HG03060 (cell line): ENCODE measurements around the gene CYTH4.
"Not testable (repeated sequence)": the region's sequence is repeated elsewhere in the genome, so short reads cannot be mapped to it uniquely, and the experiment has no call there.

Experiments
- ATAC-seq: cut with Tn5 transposase; IDR thresholded peaks from one replicate; pipeline ENCODE4 v1.9.1; 2021; ENCODE audit warnings: low read depth, moderate number of reproducible peaks; ENCODE audit not compliant: unreplicated experiment

Gene CYTH4

GRCh38 chr22:37245740-37246139, 36.6 kb upstream of the CYTH4 start:
- ATAC-seq, result no peak

DNA sequence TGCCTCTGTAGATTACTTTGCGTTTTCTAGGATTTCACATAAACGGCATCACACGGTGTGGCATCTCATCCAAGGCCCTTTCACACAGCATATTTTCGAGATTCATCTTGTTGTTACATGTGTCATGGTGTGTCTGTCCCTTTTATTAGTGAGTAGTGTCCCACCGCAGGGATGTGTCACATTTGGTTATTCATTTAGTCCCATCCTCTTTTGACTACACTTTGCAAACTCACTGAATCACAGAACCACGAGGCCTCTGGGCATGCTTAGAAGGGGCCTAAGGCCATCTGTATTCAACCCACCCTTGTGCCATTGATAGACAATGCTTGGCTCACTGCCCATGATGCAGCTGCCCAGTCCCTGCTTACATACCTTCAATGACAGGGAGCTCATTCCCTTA, 34.1 kb upstream of the CYTH4 start:
- ATAC-seq, result no peak

DNA sequence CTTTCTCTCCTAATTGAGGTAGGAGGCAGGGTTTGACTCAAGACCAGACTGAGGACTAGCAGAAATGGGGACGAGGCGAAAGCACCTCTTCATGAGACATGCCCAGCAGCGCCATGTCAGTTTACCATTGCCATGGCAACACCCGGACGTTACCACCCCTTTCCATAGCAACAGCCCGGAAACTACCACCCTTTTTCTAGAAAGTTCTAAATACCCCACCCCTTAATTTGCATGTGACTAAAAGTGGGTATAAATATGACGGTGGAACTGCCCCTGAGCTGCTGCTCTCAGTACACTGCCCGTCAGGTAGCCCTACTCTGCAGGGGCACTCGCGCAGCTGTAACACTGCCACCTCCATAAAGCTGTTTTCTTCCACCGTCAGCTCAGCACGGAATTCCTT, 32.3 kb upstream of the CYTH4 start:
- no peak for ATAC-seq

- ATAC-seq, result not testable (repeated sequence)
These were observed 30.5 kb upstream of the CYTH4 start for GRCh38 chr22:37251836-37252235.

DNA sequence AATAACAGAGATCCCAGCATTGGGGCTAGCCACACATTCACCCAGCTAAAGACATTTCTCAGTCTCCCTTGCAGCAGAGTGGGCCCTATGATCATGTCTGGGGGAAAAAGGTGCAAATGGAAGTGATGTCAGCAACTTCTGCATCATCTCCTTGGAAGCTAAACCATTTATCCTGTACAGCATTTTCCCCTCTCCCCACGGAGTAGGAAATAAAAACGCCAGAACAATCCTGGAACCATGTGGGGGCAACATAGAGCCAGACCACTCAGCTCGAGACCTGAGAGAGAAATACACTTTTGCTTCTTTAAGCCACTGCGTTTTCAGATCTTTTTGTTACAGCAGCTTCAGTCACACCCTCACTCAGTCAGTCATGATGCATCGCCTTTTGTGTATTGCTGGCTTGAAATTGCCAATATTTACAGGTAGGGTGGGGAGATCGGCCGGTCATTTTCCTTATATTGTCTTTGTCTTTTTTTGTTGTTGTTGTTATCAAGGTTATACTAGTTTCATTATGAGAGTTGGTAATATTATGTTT, 29.1 kb upstream of the CYTH4 start:
- ATAC-seq, result no peak

DNA sequence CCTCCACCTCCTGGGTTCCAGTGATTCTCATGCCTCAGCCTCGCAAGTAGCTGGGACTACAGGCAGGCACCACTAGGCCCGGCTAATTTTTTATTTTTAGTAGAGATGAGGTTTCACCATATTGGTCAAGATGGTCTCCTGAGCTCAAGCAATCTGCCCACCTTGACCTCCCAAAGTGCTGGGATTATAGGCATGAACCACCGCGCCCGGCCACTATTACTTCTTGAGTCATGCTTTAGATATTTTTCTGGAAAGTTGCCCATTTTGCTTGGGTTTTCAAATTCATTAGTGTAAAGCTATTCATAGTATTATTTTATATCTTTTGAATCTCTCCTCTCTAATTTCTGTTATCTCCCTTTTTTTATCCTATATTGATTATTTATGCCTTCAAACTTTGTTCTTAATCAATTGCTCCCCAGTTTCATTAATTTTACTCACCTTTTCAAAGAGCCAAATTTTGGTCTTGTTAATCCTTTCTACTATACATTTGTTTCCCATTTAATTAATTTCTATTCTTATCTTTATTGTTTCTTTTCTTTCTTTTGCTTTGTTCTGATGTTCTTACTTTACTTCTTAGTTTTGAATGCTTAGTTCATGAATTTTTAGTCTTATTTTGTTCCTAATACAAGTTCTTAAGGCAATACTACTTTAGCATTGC, 28.0 kb upstream of the CYTH4 start:
- ATAC-seq, result no peak

DNA sequence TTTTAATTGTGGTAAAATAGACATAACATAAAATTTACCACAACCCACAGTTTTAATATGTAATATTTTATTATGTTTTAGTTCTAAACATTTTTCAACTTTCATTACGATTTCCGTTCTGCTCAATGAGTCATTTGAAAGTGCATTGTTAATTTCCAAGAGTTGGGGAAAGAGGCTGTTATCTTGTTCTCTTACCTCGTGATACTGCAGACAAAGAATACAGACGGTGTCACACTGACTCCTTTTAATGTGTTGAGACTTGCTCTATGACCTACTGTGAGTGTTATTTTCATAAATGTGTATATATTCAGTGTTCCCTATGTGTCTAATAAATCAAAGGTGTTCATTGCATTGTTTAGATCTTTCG, 27.5 kb upstream of the CYTH4 start:
- no peak for ATAC-seq

GRCh38 chr22:37255558-37256006, 26.7 kb upstream of the CYTH4 start:
- ATAC-seq, result no peak

DNA sequence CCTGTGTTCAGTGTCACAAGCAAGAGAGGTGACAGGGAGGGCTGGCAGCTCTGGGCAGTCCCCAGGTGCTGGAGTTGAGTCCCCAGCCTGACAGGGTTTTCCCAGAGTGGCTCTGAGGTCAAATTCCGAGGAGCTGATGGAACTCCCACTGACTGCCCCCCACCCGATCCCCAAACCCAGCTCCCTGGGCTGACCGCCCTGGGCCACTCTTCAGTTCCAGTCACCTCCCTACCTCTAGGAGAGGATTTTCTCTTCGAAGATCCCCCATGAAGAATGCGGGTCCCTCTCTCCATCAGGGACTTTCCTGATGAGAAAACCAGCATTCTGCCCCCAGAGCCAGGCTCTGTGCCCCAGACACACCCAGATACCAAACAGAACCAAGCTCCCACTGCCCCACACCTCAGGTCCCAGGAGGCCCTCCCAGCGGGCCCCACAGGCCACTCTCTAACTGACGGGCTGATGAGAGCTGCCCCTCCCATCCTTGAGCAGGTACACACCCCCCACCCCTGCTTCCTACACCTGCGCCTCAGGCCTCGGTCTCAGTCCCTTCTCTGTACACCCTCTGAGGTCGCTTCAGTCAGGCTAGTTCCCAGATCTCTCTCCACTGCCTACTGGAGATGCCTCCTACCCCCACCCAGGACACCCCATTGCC, 26.1 kb upstream of the CYTH4 start:
- ATAC-seq, result no peak

GRCh38 chr22:37258005-37258752, 24.1 kb upstream of the CYTH4 start:
- ATAC-seq, result no peak

GRCh38 chr22:37258753-37259401, 23.4 kb upstream of the CYTH4 start:
- no peak for ATAC-seq

DNA sequence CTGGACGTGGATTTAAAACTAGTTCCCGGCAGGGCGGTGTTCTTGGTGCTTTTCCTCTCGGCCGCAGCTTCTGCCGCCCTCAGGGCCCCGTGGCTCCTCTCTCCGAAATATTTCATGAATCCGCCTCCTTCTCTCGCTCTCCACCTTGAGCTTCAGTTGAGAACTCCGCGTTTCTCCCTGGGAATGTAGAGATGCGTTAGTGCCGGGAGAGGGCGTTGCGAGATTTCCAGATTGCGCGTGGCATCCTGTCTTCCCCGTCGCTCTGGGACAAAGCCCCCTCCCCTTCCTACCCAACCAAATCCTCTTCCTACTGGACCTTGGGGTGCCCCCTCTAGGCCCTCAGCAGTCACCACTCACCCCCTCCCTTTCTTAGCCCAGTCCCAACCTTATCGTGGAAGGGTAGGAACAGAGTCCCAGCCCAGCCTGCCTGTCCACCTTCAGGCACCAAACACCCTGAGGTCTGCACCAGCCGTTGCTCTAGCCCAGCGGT, 22.7 kb upstream of the CYTH4 start:
- ATAC-seq, result no peak

- ATAC-seq, result no peak
These were observed 22.0 kb upstream of the CYTH4 start for GRCh38 chr22:37260155-37260795.

DNA sequence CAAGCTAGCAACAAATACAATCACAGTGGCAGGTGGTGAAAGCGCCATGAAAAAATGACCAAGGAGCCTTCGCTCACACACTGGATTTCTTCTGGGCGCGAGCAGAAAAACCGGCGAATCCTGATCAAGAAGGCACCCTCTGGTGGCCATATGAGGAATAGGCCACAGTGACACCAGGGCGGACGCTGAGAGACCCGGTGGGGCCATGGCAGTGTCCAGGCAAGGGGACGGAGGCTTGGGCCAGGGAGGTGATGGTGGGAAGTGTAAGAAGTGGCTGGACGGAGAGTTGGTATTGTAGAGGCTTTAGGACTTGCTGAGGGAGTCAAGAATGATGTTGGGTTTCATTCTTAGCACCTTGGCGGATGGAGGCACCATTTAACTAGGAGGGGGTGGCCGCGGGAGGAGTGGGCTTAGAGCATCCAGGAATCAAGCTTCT, 21.4 kb upstream of the CYTH4 start:
- no peak for ATAC-seq

DNA sequence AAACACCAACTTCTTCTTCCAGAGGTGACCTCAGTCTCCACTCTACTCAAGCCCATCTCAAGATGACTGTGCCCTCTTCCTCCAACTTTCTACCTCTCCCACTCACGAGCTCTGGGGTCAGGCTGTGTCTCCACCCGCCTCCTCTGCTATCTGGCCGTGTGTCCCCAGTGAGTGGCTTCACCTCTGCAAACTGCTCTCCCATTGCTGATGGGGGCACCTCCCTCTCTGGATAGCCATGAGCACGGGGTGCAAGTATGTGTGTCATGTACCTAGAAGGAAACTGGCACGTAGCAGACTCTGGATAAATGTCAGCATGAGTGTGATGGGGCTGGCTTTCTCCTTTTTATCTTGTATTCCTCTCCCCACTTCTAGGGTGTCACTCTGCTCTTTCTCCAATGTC, 20.0 kb upstream of the CYTH4 start:
- no peak for ATAC-seq

- ATAC-seq, result no peak
These were observed 18.1 kb upstream of the CYTH4 start for GRCh38 chr22:37263966-37264887.

DNA sequence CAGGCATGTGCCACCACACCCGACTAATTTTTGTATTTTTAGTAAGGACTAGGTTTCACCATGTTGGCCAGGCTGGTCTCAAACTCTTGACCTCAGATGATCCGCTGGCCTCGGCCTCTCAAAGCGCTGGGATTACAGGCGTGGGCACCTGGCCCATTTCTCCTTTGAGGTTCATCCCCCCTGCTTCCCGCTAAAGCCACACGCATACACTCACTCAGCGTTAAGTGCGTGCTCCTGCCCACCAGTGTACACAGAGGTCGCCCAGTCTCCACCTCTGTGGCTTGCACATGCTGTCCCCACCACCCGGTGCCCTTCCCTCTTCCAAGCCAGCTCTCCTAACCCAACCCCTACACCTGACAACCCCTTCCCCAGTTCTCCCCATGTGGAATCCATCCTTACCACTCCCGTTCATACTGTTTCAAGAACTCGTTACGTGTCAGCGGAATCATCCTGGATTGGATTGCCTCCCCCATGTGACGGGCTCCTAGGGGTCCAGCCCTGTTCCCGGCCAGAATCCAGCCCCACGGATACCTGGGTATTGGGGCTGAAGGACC, 15.7 kb upstream of the CYTH4 start:
- no peak for ATAC-seq

- ATAC-seq, result no peak
These were observed 15.1 kb upstream of the CYTH4 start for GRCh38 chr22:37267135-37267587.
